ENCODE data around the gene RTN4IP1.

Gene RTN4IP1

DNA sequence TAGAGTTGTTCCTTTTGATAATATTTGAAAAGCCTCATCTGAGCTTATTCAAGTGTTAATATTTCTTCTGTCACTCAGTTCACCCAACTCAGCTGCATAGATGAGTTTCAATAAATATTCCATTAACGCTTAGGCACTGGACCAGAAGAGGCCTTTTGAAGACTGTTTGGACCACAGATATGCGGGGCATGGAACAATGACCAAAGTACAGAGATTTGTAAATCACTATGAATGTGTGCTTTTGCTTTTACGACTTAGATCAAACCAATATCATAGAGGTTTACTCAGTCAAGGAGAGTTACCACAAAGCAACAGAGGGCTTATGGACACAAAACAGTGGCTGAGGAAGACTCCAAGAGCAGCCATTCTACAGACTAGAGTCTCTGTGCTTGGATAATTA lies 99.9 kb downstream of the RTN4IP1 start:
- DNase-seq (ENCODE audit: insufficient read length, low spot score) (no peak), FAIRE-seq (no peak)
- TF ChIP-seq PAX5 (IDR thresholded peaks at IDR 0.05; ENCODE audit: insufficient read depth, low read length, severe bottlenecking) (no peak), POLR2A (IDR thresholded peaks at IDR 0.05; ENCODE audit: low read depth, low read length) (no peak), POLR2AphosphoS5 (IDR thresholded peaks at IDR 0.05; ENCODE audit: low read depth, low read length) (no peak), TAF1 (IDR thresholded peaks at IDR 0.05; ENCODE audit: low read depth, low read length) (no peak), SPI1 (IDR thresholded peaks at IDR 0.05; ENCODE audit: low read depth, low read length) (no peak), POU2F2 (IDR thresholded peaks at IDR 0.05; ENCODE audit: low read depth, low read length) (no peak)

DNA sequence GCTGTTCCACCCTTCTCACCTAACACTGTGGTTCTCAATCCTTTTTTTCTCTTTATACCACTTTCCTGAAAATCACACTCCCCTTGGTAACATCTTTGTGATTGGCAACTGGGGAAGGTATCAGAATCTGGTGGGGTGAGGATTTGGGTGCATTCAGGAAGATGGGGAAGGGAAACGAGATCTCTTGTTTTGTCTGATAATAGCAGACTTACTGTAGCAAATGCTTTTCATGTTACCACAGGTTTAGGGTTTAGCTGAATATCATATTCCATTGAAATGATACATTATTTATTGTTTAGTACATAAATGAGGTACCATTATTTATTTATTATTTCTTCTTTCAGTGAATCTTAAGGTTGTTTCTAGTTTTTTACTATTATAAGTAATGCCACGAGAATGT lies 100.8 kb downstream of the RTN4IP1 start:
- DNase-seq (ENCODE audit: insufficient read length, low spot score) (no peak), FAIRE-seq (no peak)
- no peak for TF ChIP-seq PAX5 (IDR thresholded peaks at IDR 0.05; ENCODE audit: insufficient read depth, low read length, severe bottlenecking)
- TF ChIP-seq POLR2AphosphoS5 (IDR thresholded peaks at IDR 0.05; ENCODE audit: low read depth, low read length), result no peak
- no peak for TF ChIP-seq TAF1 (IDR thresholded peaks at IDR 0.05; ENCODE audit: low read depth, low read length)
- TF ChIP-seq POLR2A (IDR thresholded peaks at IDR 0.05; ENCODE audit: low read depth, low read length), result no peak
- no peak for TF ChIP-seq SPI1 (IDR thresholded peaks at IDR 0.05; ENCODE audit: low read depth, low read length)
- no peak for TF ChIP-seq POU2F2 (IDR thresholded peaks at IDR 0.05; ENCODE audit: low read depth, low read length)

- FAIRE-seq (no peak), DNase-seq (ENCODE audit: insufficient read length, low spot score) (no peak)
- no peak for TF ChIP-seq POLR2A (IDR thresholded peaks at IDR 0.05; ENCODE audit: low read depth, low read length)
- no peak for TF ChIP-seq TAF1 (IDR thresholded peaks at IDR 0.05; ENCODE audit: low read depth, low read length)
- TF ChIP-seq POLR2AphosphoS5 (IDR thresholded peaks at IDR 0.05; ENCODE audit: low read depth, low read length), result no peak
- TF ChIP-seq POU2F2 (IDR thresholded peaks at IDR 0.05; ENCODE audit: low read depth, low read length), result no peak
Observed at GRCh38 chr6:106527979-106528378, 101.3 kb downstream of the RTN4IP1 start.

- FAIRE-seq (no peak), DNase-seq (ENCODE audit: insufficient read length, low spot score) (no peak)
- TF ChIP-seq PAX5 (IDR thresholded peaks at IDR 0.05; ENCODE audit: insufficient read depth, low read length, severe bottlenecking) (no peak), POLR2AphosphoS5 (IDR thresholded peaks at IDR 0.05; ENCODE audit: low read depth, low read length) (no peak), POLR2A (IDR thresholded peaks at IDR 0.05; ENCODE audit: low read depth, low read length) (no peak), TAF1 (IDR thresholded peaks at IDR 0.05; ENCODE audit: low read depth, low read length) (no peak), POU2F2 (IDR thresholded peaks at IDR 0.05; ENCODE audit: low read depth, low read length) (no peak), SPI1 (IDR thresholded peaks at IDR 0.05; ENCODE audit: low read depth, low read length) (no peak)
Observed at GRCh38 chr6:106527117-106527516, 102.2 kb downstream of the RTN4IP1 start.

DNA sequence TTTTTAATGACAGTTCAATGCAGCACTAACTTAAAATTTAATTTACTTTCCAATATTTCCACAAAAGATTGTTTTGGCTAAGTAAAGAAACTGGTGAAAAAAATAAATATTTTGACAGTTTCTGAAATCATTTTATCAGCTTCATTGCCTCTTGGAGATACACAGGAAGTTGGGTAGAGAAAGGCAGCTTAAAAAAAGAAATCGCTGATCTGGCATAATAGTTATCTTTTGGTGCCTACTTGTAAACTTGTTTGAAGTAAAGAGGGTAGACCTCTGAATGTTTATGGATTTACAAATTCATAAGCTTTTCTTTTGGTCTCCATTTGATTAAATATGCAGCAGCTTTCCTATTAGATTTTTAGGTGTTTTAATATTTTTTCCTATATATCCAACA lies 103.4 kb downstream of the RTN4IP1 start:
- FAIRE-seq (no peak), DNase-seq (ENCODE audit: insufficient read length, low spot score) (no peak)
- TF ChIP-seq POLR2A (IDR thresholded peaks at IDR 0.05; ENCODE audit: low read depth, low read length), result no peak
- TF ChIP-seq POLR2AphosphoS5 (IDR thresholded peaks at IDR 0.05; ENCODE audit: low read depth, low read length), result no peak
- TF ChIP-seq SPI1 (IDR thresholded peaks at IDR 0.05; ENCODE audit: low read depth, low read length), result no peak
- no peak for TF ChIP-seq POU2F2 (IDR thresholded peaks at IDR 0.05; ENCODE audit: low read depth, low read length)
- no peak for TF ChIP-seq PAX5 (IDR thresholded peaks at IDR 0.05; ENCODE audit: insufficient read depth, low read length, severe bottlenecking)
- TF ChIP-seq TAF1 (IDR thresholded peaks at IDR 0.05; ENCODE audit: low read depth, low read length), result no peak

GRCh38 chr6:106525107-106525881 lies 104.0 kb downstream of the RTN4IP1 start:
- TF ChIP-seq POLR2AphosphoS5 (IDR thresholded peaks at IDR 0.05; ENCODE audit: low read depth, low read length) (no peak), POLR2A (IDR thresholded peaks at IDR 0.05; ENCODE audit: low read depth, low read length) (no peak), SPI1 (IDR thresholded peaks at IDR 0.05; ENCODE audit: low read depth, low read length) (peak; percentile 65)
- peak; percentile 97 for FAIRE-seq
- DNase-seq (ENCODE audit: insufficient read length, low spot score), result no peak

DNA sequence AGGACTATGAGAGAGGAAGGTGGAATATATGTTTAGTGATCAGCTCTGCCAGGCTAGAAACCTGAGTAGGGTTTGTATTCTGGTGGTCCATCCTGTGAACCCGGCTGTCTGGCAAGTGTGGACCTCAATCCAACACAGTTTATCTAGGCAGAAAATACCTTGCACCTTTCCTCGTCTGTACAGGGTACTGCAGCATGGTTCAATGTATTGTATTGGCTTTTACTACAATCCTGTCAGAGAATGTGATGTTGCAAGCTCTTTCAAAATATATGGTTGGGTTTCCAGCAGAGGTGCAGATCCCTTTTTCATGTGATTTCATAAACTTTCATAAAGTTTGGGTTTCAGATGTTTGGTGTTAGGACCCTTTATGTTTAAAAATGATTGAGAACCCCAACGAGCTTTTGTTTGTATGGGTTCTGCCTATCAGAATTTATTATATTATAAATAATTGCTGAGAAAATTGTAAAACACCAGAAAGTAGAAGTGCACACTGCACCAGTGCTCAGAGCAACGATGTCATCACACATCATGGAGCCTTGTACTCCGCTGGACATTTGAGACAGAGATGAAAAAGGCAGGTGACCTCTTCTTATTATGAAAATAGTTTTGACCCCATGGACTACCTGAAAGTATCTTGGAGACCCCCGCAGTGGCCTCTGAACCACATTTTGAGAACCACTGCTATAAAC lies 106.6 kb downstream of the RTN4IP1 start:
- FAIRE-seq, result peak; percentile 73
- DNase-seq (ENCODE audit: insufficient read length, low spot score), result no peak
- TF ChIP-seq TAF1 (IDR thresholded peaks at IDR 0.05; ENCODE audit: low read depth, low read length) (no peak), POU2F2 (IDR thresholded peaks at IDR 0.05; ENCODE audit: low read depth, low read length) (no peak), POLR2AphosphoS5 (IDR thresholded peaks at IDR 0.05; ENCODE audit: low read depth, low read length) (no peak), POLR2A (IDR thresholded peaks at IDR 0.05; ENCODE audit: low read depth, low read length) (no peak), PAX5 (IDR thresholded peaks at IDR 0.05; ENCODE audit: insufficient read depth, low read length, severe bottlenecking) (no peak), SPI1 (IDR thresholded peaks at IDR 0.05; ENCODE audit: low read depth, low read length) (no peak; the same call in 1 of the 2 replicates)

Data from GM12891 (cell line).